Stimulated activated naive CD8-positive, alpha-beta T cell treated with anti-CD3 and anti-CD28 coated beads, Interleukin-15, amount 100 ng/mL, for 72 hours (primary cell): ENCODE data around the gene AQP12A.
A peak's percentile ranks its signal among the peaks of the same experiment; 100 is the strongest.

Experiments
- ATAC-seq: fragments of 150-1000 bp; cut with Tn5 transposase; 2 replicates; pipeline ENCODE4 v1.10.0; 2021; ENCODE audit warnings: mild to moderate bottlenecking, moderate library complexity
- DNase-seq, 2 donors: peaks; one replicate each; pipeline ENCODE4 v3.0.0; 2021 to 2022
- H3K27ac Mint-ChIP-seq, 2 donors: one replicate each; pipeline ENCODE4 v1.8.0; 2022; ENCODE audit warnings: mild to moderate bottlenecking in 2 of 2, mixed read lengths in 2 of 2, moderate library complexity in 2 of 2
- H3K27me3 Mint-ChIP-seq: one replicate; pipeline ENCODE4 v1.8.0; 2022; ENCODE audit warnings: mixed read lengths
- H3K4me1 Mint-ChIP-seq: one replicate; pipeline ENCODE4 v1.8.0; 2022; ENCODE audit warnings: mild to moderate bottlenecking, mixed read lengths
- H3K4me3 Mint-ChIP-seq, 2 donors: one replicate each; pipeline ENCODE4 v1.8.0; 2022; ENCODE audit warnings: mild to moderate bottlenecking in 2 of 2, mixed read lengths in 2 of 2, moderate library complexity in 1 of 2
- H3K9me3 Mint-ChIP-seq, 2 donors: one replicate each; pipeline ENCODE4 v1.8.0; 2022; ENCODE audit warnings: mixed read lengths in 2 of 2

The AQP12A gene

DNA sequence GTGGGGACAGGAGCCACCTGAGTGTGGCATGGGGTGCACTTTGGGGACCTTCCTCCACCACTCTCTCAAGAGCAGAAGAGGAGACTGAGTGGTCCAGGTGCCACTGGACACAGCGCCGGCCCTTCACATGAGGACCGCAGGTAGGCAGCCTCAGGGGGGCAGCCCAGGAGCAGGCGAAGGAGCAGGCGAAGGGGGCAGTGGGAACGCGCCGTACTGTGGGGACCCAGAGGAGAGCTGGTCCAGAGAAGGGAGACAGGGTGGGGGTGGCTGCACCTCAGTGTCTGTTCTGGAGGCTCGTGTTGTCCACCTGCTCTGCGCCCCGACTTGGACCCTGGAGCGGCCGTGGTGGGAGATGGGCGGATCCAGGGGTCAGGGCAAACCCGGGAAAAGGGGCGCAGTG is 55.0 kb downstream of the AQP12A start:
- peaks cover 7% of the 10 kb centered on the region for H3K27me3 Mint-ChIP-seq
- no peaks in the 10 kb centered on the region for H3K9me3 Mint-ChIP-seq
- no peak for ATAC-seq
- DNase-seq: no peak
- H3K27ac Mint-ChIP-seq: peak overlapping the region in 1 of 2 donors; percentile 42
- no peaks in the 10 kb centered on the region for H3K4me1 Mint-ChIP-seq
- H3K4me3 Mint-ChIP-seq: no peak overlapping the region

DNA sequence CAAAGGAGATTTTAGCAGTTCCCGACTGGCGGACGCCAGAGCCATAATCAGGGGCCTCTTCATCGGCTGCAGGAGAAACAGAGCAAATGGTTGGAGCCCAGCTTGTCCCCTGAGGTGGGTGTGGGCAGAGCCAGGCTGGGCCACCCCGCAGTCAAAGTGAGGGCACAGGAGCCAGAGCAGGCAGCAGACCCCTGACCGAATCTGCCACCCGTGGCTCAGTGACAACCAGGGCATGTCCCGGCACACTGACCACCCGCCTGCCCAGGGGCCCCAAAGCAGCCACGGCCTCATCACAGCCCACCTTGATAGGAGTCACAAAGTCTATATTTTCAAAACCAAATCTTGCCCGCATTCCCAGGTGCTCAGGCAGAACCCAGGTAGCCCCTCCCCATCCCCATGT is 55.6 kb downstream of the AQP12A start:
- H3K9me3 Mint-ChIP-seq: no peaks in the 10 kb centered on the region
- H3K4me3 Mint-ChIP-seq: no peak overlapping the region
- H3K27ac Mint-ChIP-seq: no peak overlapping the region
- ATAC-seq (no peak), DNase-seq (no peak)
- no peaks in the 10 kb centered on the region for H3K4me1 Mint-ChIP-seq
- H3K27me3 Mint-ChIP-seq: peaks cover 7% of the 10 kb centered on the region
